H9 (cell line): ENCODE measurements around the gene LRRN1. TPM values are rescaled to one million over a fixed set of nuclear protein-coding genes. Genes with fewer than 3 reads are reported as not detected.

Experiments used
- DNase-seq: peaks from one replicate; pipeline ENCODE4 v3.0.0-alpha.2; 2017
- H2AFZ ChIP-seq: one replicate; pipeline ENCODE4 v1.6.1; 2013; ENCODE audit warnings: mild to moderate bottlenecking, low read length, control low read depth, moderate library complexity
- H2AK5ac ChIP-seq: 2 replicates; pipeline ENCODE4 v1.6.1; 2013; ENCODE audit warnings: low read length, control low read depth, mixed read lengths; ENCODE audit not compliant: insufficient read length
- H2BK120ac ChIP-seq: one replicate; pipeline ENCODE4 v1.6.1; 2013; ENCODE audit warnings: low read depth, mild to moderate bottlenecking, low read length, control low read depth, inconsistent platforms; ENCODE audit not compliant: poor library complexity, severe bottlenecking
- H2BK12ac ChIP-seq: 2 replicates; pipeline ENCODE4 v1.6.1; 2013; ENCODE audit warnings: low read length, control low read depth, mixed read lengths, low read depth; ENCODE audit not compliant: insufficient read length
- H2BK15ac ChIP-seq: 2 replicates; pipeline ENCODE4 v1.6.1; 2013; ENCODE audit warnings: low read depth, low read length, control low read depth
- H2BK20ac ChIP-seq: one replicate; pipeline ENCODE4 v1.6.1; 2013; ENCODE audit warnings: low read depth, mild to moderate bottlenecking, low read length, control low read depth, inconsistent platforms; ENCODE audit not compliant: poor library complexity, severe bottlenecking
- H2BK5ac ChIP-seq: 2 replicates; pipeline ENCODE4 v1.6.1; 2013; ENCODE audit warnings: low read length, control low read depth, mixed read lengths; ENCODE audit not compliant: insufficient read length
- H3K14ac ChIP-seq: 2 replicates; pipeline ENCODE4 v1.6.1; 2013; ENCODE audit warnings: low read length, control low read depth; ENCODE audit not compliant: insufficient read depth
- H3K18ac ChIP-seq: 2 replicates; pipeline ENCODE4 v1.6.1; 2013; ENCODE audit warnings: low read depth, mild to moderate bottlenecking, mixed read lengths, low read length, control low read depth; ENCODE audit not compliant: insufficient read length
- H3K23ac ChIP-seq: 2 replicates; pipeline ENCODE4 v1.6.1; 2013; ENCODE audit warnings: low read length, control low read depth, mixed read lengths, low read depth; ENCODE audit not compliant: insufficient read length
- H3K23me2 ChIP-seq: 2 replicates; pipeline ENCODE4 v1.6.1; 2013; ENCODE audit warnings: low read depth, mild to moderate bottlenecking, mixed read lengths, low read length, control low read depth; ENCODE audit not compliant: insufficient read length, poor library complexity, severe bottlenecking
- H3K27ac ChIP-seq: 2 replicates; pipeline ENCODE4 v1.5.1; 2013; ENCODE audit warnings: low read length, control low read depth, mixed read lengths, low read depth; ENCODE audit not compliant: insufficient read length
- H3K27me3 ChIP-seq: 2 replicates; pipeline ENCODE4 v1.6.1; 2013; ENCODE audit warnings: low read length, control low read depth, inconsistent platforms; ENCODE audit not compliant: insufficient read depth
- H3K4ac ChIP-seq: 2 replicates; pipeline ENCODE4 v1.6.1; 2013; ENCODE audit warnings: low read depth, mild to moderate bottlenecking, control low read depth, inconsistent platforms, low read length, moderate library complexity
- H3K4me1 ChIP-seq: 2 replicates; pipeline ENCODE4 v1.6.1; 2013; ENCODE audit warnings: low read length, control low read depth, inconsistent platforms; ENCODE audit not compliant: insufficient read depth
- H3K4me2 ChIP-seq: 2 replicates; pipeline ENCODE4 v1.6.1; 2013; ENCODE audit warnings: low read length, control low read depth, mixed read lengths; ENCODE audit not compliant: insufficient read length, insufficient read depth
- H3K56ac ChIP-seq: 2 replicates; pipeline ENCODE4 v1.6.1; 2013; ENCODE audit warnings: low read depth, mild to moderate bottlenecking, mixed read lengths, low read length, control low read depth; ENCODE audit not compliant: insufficient read length
- H3K79me1 ChIP-seq: 2 replicates; pipeline ENCODE4 v1.6.1; 2013; ENCODE audit warnings: low read depth, mild to moderate bottlenecking, moderate library complexity, low read length, control low read depth, inconsistent platforms; ENCODE audit not compliant: insufficient read depth, poor library complexity, severe bottlenecking
- H3K79me2 ChIP-seq: 2 replicates; pipeline ENCODE4 v1.6.1; 2013; ENCODE audit warnings: low read length, control low read depth, inconsistent platforms; ENCODE audit not compliant: insufficient read depth
- H3K9ac ChIP-seq: 2 replicates; pipeline ENCODE4 v1.6.1; 2013; ENCODE audit warnings: low read length, control low read depth, mixed read lengths; ENCODE audit not compliant: insufficient read length; ENCODE audit errors: extremely low read depth
- H3K9me3 ChIP-seq: one replicate; pipeline ENCODE4 v1.6.1; 2013; ENCODE audit warnings: low read depth, low read length, inconsistent platforms; ENCODE audit not compliant: control insufficient read depth
- H3T11ph ChIP-seq: one replicate; pipeline ENCODE4 v1.6.1; 2013; ENCODE audit warnings: mild to moderate bottlenecking, low read length, control low read depth, inconsistent platforms
- H4K20me1 ChIP-seq: one replicate; pipeline ENCODE4 v1.6.1; 2013; ENCODE audit not compliant: control insufficient read depth, insufficient read length, insufficient read depth
- H4K5ac ChIP-seq: 2 replicates; pipeline ENCODE4 v1.6.1; 2013; ENCODE audit warnings: low read depth, mild to moderate bottlenecking, mixed read lengths, low read length, control low read depth; ENCODE audit not compliant: insufficient read length
- H4K8ac ChIP-seq: replicated peaks from 2 replicates; pipeline ENCODE4 v1.6.1; 2013; ENCODE audit warnings: low read length, control low read depth, mixed read lengths, low read depth; ENCODE audit not compliant: insufficient read length
- H4K91ac ChIP-seq: 2 replicates; pipeline ENCODE4 v1.6.1; 2013; ENCODE audit warnings: low read depth, mild to moderate bottlenecking, moderate library complexity, mixed read lengths, low read length, control low read depth; ENCODE audit not compliant: insufficient read length
- H3K27ac Mint-ChIP-seq, 3 experiments: 2 replicates in 2 of 3; 3 replicates in 1 of 3; pipeline ENCODE4 v1.8.0; 2020 to 2021; ENCODE audit warnings: mixed read lengths in 3 of 3, mild to moderate bottlenecking in 1 of 3, moderate library complexity in 1 of 3
- H3K27me3 Mint-ChIP-seq: 2 replicates; pipeline ENCODE4 v1.8.0; 2021; ENCODE audit warnings: low read depth, mild to moderate bottlenecking, moderate library complexity, mixed read lengths
- H3K36me3 Mint-ChIP-seq, 3 experiments: 2 replicates in 2 of 3; 3 replicates in 1 of 3; pipeline ENCODE4 v1.8.0; 2020 to 2021; ENCODE audit warnings: low read depth in 3 of 3, mixed read lengths in 3 of 3; ENCODE audit not compliant: insufficient read depth in 1 of 3
- H3K4me1 Mint-ChIP-seq, 2 experiments: 2 replicates each; pipeline ENCODE4 v1.8.0; 2020; ENCODE audit warnings: mixed read lengths in 2 of 2
- H3K4me3 Mint-ChIP-seq, 2 experiments: 2 replicates in 1 of 2; 3 replicates in 1 of 2; pipeline ENCODE4 v1.8.0; 2020 to 2021; ENCODE audit warnings: mild to moderate bottlenecking in 2 of 2, mixed read lengths in 2 of 2, moderate library complexity in 1 of 2
- H3K9me3 Mint-ChIP-seq, 2 experiments: 2 replicates in 1 of 2; 3 replicates in 1 of 2; pipeline ENCODE4 v1.8.0; 2020; ENCODE audit warnings: mild to moderate bottlenecking in 2 of 2, mixed read lengths in 2 of 2, moderate library complexity in 1 of 2
- WGBS: extraction: QIAGEN DNeasy Blood & Tissue Kit; methylation state at CpG from one replicate; pipeline ENCODE4 v1.1.7; 2013; ENCODE audit warnings: missing lambda C conversion rate, low lambda C conversion rate, mixed read lengths; ENCODE audit not compliant: insufficient read length; ENCODE audit errors: extremely low coverage; 5-methylcytosine and 5-hydroxymethylcytosine counted together
- total RNA-seq: library from RNA; stranded (reverse); gene quantifications from 2 replicates; pipeline ENCODE4 v1.2.1, GENCODE V29; 2021
- TF ChIP-seq, protein P1 (sequence below): fragments of 200-600 bp; sonication (generic); conservative IDR thresholded peaks from 3 replicates; pipeline ENCODE4 v1.8.0; 2021; ENCODE audit warnings: antibody characterized with exemption, mild to moderate bottlenecking

Gene LRRN1
- total RNA-seq, 1 experiment from 2014 or later: 269 TPM

- H3K14ac ChIP-seq: no peak overlapping the region
- H2BK5ac ChIP-seq: no peak overlapping the region
- Mint-ChIP-seq H3K27ac (peak overlapping the region in 2 of 3 experiments; percentile 36 to 81; a peak in 4 of 7 replicates), H3K9me3 (no peaks in the 10 kb centered on the region), H3K36me3 (peaks cover 25 to 43% (median 41%) of the 10 kb centered on the region in 3 experiments), H3K4me1 (peaks cover 43 to 51% of the 10 kb centered on the region in 2 experiments), H3K4me3 (no peak overlapping the region), H3K27me3 (no peaks in the 10 kb centered on the region)
- H3K56ac ChIP-seq: no peak overlapping the region
- H3T11ph ChIP-seq: no peak overlapping the region
- H4K20me1 ChIP-seq: no peaks in the 10 kb centered on the region
- H3K27me3 ChIP-seq: no peaks in the 10 kb centered on the region
- no peak for DNase-seq
- H2AFZ ChIP-seq: no peak overlapping the region
- no peak overlapping the region for H2BK120ac ChIP-seq
- no peak overlapping the region for H4K8ac ChIP-seq
- no peak overlapping the region for H4K5ac ChIP-seq
- no peak overlapping the region for H2BK12ac ChIP-seq
- H3K79me1 ChIP-seq: peaks cover 8% of the 10 kb centered on the region
- no peak overlapping the region for H2BK20ac ChIP-seq
- no CpG with 5 or more reads among the region's 8 CpGs for WGBS
- no peaks in the 10 kb centered on the region for H3K9me3 ChIP-seq
- TF ChIP-seq, protein P1, sequence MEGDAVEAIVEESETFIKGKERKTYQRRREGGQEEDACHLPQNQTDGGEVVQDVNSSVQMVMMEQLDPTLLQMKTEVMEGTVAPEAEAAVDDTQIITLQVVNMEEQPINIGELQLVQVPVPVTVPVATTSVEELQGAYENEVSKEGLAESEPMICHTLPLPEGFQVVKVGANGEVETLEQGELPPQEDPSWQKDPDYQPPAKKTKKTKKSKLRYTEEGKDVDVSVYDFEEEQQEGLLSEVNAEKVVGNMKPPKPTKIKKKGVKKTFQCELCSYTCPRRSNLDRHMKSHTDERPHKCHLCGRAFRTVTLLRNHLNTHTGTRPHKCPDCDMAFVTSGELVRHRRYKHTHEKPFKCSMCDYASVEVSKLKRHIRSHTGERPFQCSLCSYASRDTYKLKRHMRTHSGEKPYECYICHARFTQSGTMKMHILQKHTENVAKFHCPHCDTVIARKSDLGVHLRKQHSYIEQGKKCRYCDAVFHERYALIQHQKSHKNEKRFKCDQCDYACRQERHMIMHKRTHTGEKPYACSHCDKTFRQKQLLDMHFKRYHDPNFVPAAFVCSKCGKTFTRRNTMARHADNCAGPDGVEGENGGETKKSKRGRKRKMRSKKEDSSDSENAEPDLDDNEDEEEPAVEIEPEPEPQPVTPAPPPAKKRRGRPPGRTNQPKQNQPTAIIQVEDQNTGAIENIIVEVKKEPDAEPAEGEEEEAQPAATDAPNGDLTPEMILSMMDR: no peak
- no peak overlapping the region for H3K23ac ChIP-seq
- H3K4ac ChIP-seq: no peak overlapping the region
- 0 out of 2 replicates have a peak, but pooled peaks cover 2% of the 10 kb centered on the region for H3K79me2 ChIP-seq
- peaks cover 3% of the 10 kb centered on the region; the same call in 1 of the 2 replicates for H3K4me1 ChIP-seq
- no peak overlapping the region for H3K4me2 ChIP-seq
- H3K23me2 ChIP-seq: no peaks in the 10 kb centered on the region
- no peak overlapping the region for H3K18ac ChIP-seq
- H3K9ac ChIP-seq: no peak overlapping the region
- no peak overlapping the region for H2BK15ac ChIP-seq
- no peak overlapping the region for H2AK5ac ChIP-seq
- no peak overlapping the region for H3K27ac ChIP-seq
- no peak overlapping the region for H4K91ac ChIP-seq
Observed at GRCh38 chr3:3847994-3848922, 49.0 kb downstream of the LRRN1 start.
